Epithelial cell of alveolus of lung (primary cell): ENCODE results near the gene RBMX2. TPM values are rescaled to one million over a fixed set of nuclear protein-coding genes. Genes with fewer than 3 reads are reported as not detected.

Source experiments
- total RNA-seq: library from RNA; depleted of rRNA; stranded (reverse); fragments of >200 nt; gene quantifications from 2 replicates; pipeline ENCODE4 v1.2.1, GENCODE V29; 2015

The RBMX2 gene
- 14.5 and 30.9 TPM in 2 replicates for total RNA-seq

GRCh38 chrX:130401415-130402207 lies at the start of gene RBMX2:
Gene RBMX2 (plus strand): TSS chrX:130401987. CDS start chrX:130402033, 46 bp downstream.

GRCh38 chrX:130385520-130385919 lies 16.3 kb upstream of the RBMX2 start, which contains the start of gene GPR119:
Gene GPR119 (minus strand): TSS chrX:130385674. CDS start chrX:130385447, 227 bp downstream.

Other genes with a start within 250 kb of the RBMX2 start
- 14.6 and 18.3 TPM in 2 replicates for gene AIFM1, start 236.1 kb upstream of the RBMX2 start, total RNA-seq
- 4.8 TPM in 1 of 2 replicates, not detected in the other for gene RAB33A, start 230.0 kb upstream of the RBMX2 start, total RNA-seq
- 4.5 and 8.3 TPM in 2 replicates for gene ZNF280C, start 133.1 kb upstream of the RBMX2 start, total RNA-seq
- 8.1 and 18.0 TPM in 2 replicates for gene SLC25A14, start 62.1 kb upstream of the RBMX2 start, total RNA-seq
- not detected in 2 replicates for gene GPR119, start 16.3 kb upstream of the RBMX2 start, total RNA-seq